WTC11 (cell line): ENCODE data around the gene NXN.

Experiments used
- NR2C2 ChIP-seq: sonication (generic); formaldehyde crosslinking; IDR thresholded peaks from 2 replicates; pipeline ENCODE4 v1.8.0; 2022; ENCODE audit warnings: mild to moderate bottlenecking, missing genetic modification reagents
- RELA ChIP-seq: sonication (generic); formaldehyde crosslinking; IDR thresholded peaks from 2 replicates; pipeline ENCODE4 v1.8.1; 2022; ENCODE audit warnings: missing genetic modification reagents, mild to moderate bottlenecking, borderline replicate concordance
- SP1 ChIP-seq: sonication (generic); formaldehyde crosslinking; conservative IDR thresholded peaks from 2 replicates; pipeline ENCODE4 v1.8.1; 2022; ENCODE audit warnings: missing genetic modification reagents
- ZNF232 ChIP-seq: sonication (generic); formaldehyde crosslinking; IDR thresholded peaks from 2 replicates; pipeline ENCODE4 v1.8.0; 2022; ENCODE audit warnings: mild to moderate bottlenecking, missing genetic modification reagents
- TF ChIP-seq, protein P1 (sequence below): fragments of 200-600 bp; IDR thresholded peaks from 2 replicates; pipeline ENCODE4 v1.8.0; 2022; ENCODE audit warnings: antibody characterized with exemption
- TF ChIP-seq, protein P2 (sequence below): fragments of 250-450 bp; sonication (Bioruptor Pico); conservative IDR thresholded peaks from 2 replicates; pipeline ENCODE4 v1.9.0; 2021; ENCODE audit warnings: mild to moderate bottlenecking
- TF ChIP-seq, protein P3 (sequence below): sonication (generic); formaldehyde crosslinking; IDR thresholded peaks from 2 replicates; pipeline ENCODE4 v1.8.0; 2022; ENCODE audit warnings: mild to moderate bottlenecking, missing genetic modification reagents
- TF ChIP-seq, protein P4 (sequence below): sonication (generic); formaldehyde crosslinking; IDR thresholded peaks from 2 replicates; pipeline ENCODE4 v1.8.1; 2022; ENCODE audit warnings: low read depth, mild to moderate bottlenecking, moderate library complexity, missing genetic modification reagents, borderline replicate concordance
- TF ChIP-seq, protein P5 (sequence below): sonication (generic); formaldehyde crosslinking; IDR thresholded peaks from 2 replicates; pipeline ENCODE4 v1.8.0; 2022; ENCODE audit warnings: mild to moderate bottlenecking, missing genetic modification reagents
- TF ChIP-seq, protein P6 (sequence below): sonication (generic); formaldehyde crosslinking; IDR thresholded peaks from 2 replicates; pipeline ENCODE4 v1.8.1; 2022; ENCODE audit warnings: missing genetic modification reagents, borderline replicate concordance

DNA sequence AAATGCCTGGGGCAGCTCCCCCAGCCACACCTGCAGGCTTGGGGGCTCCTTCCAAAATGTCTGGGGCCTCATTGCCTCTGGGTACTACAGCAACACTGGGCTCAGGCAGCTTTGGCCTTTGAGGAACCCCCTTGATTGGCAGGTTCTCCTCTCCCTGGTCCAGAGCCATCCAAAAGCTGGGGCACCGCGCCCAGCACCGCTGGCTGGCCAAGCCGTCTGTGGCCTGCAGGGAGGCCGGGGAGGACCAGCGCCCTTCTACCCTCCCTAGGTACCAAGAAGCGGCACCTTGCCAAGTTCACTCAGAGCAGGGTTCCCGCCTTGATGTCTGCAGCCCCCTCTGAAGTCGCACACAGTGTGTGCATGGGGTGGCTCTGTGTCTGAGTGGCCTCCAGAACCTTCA lies 47.5 kb upstream of the NXN start:
- TF ChIP-seq, protein P1, sequence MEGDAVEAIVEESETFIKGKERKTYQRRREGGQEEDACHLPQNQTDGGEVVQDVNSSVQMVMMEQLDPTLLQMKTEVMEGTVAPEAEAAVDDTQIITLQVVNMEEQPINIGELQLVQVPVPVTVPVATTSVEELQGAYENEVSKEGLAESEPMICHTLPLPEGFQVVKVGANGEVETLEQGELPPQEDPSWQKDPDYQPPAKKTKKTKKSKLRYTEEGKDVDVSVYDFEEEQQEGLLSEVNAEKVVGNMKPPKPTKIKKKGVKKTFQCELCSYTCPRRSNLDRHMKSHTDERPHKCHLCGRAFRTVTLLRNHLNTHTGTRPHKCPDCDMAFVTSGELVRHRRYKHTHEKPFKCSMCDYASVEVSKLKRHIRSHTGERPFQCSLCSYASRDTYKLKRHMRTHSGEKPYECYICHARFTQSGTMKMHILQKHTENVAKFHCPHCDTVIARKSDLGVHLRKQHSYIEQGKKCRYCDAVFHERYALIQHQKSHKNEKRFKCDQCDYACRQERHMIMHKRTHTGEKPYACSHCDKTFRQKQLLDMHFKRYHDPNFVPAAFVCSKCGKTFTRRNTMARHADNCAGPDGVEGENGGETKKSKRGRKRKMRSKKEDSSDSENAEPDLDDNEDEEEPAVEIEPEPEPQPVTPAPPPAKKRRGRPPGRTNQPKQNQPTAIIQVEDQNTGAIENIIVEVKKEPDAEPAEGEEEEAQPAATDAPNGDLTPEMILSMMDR: no peak
- TF ChIP-seq, protein P2, sequence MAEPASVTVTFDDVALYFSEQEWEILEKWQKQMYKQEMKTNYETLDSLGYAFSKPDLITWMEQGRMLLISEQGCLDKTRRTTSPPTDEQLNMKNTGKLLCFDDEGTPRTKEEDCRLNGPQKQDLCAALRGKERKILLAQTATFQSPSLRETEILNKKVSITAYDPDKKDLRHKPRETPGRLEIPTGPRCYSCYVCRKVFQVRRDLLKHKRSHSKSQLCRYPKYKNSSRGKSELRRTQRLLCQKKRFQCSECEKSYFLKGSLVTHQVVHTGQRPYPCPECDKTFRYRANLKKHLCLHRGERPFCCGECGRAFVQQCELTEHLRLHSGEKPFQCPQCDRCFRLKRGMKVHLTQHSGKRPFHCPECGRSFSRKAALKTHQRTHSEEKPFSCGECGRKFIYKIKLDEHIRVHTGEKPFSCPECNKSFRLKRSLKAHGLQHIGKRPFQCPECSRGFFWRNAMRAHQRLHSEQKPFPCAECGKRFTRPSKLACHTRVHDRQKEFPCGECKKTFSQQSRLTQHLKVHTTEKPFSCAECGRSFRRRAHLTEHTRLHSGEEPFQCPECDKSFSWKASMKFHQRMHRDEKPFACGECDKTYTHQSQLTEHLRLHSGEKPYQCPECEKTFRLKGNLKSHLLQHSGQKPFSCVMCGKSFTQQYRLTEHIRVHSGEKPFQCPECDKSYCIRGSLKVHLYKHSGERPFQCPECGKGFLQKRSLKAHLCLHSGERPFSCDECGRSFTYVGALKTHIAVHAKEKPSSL: no peak
- TF ChIP-seq, protein P3, sequence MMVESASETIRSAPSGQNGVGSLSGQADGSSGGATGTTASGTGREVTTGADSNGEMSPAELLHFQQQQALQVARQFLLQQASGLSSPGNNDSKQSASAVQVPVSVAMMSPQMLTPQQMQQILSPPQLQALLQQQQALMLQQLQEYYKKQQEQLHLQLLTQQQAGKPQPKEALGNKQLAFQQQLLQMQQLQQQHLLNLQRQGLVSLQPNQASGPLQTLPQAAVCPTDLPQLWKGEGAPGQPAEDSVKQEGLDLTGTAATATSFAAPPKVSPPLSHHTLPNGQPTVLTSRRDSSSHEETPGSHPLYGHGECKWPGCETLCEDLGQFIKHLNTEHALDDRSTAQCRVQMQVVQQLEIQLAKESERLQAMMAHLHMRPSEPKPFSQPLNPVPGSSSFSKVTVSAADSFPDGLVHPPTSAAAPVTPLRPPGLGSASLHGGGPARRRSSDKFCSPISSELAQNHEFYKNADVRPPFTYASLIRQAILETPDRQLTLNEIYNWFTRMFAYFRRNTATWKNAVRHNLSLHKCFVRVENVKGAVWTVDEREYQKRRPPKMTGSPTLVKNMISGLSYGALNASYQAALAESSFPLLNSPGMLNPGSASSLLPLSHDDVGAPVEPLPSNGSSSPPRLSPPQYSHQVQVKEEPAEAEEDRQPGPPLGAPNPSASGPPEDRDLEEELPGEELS (CRISPR knock-in tag): no peak
- TF ChIP-seq, protein P4, sequence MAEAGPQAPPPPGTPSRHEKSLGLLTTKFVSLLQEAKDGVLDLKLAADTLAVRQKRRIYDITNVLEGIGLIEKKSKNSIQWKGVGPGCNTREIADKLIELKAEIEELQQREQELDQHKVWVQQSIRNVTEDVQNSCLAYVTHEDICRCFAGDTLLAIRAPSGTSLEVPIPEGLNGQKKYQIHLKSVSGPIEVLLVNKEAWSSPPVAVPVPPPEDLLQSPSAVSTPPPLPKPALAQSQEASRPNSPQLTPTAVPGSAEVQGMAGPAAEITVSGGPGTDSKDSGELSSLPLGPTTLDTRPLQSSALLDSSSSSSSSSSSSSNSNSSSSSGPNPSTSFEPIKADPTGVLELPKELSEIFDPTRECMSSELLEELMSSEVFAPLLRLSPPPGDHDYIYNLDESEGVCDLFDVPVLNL (CRISPR knock-in tag): no peak
- TF ChIP-seq, protein P5, sequence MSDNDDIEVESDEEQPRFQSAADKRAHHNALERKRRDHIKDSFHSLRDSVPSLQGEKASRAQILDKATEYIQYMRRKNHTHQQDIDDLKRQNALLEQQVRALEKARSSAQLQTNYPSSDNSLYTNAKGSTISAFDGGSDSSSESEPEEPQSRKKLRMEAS: no peak
- no peak for TF ChIP-seq NR2C2 (CRISPR knock-in tag)
- TF ChIP-seq, protein P6, sequence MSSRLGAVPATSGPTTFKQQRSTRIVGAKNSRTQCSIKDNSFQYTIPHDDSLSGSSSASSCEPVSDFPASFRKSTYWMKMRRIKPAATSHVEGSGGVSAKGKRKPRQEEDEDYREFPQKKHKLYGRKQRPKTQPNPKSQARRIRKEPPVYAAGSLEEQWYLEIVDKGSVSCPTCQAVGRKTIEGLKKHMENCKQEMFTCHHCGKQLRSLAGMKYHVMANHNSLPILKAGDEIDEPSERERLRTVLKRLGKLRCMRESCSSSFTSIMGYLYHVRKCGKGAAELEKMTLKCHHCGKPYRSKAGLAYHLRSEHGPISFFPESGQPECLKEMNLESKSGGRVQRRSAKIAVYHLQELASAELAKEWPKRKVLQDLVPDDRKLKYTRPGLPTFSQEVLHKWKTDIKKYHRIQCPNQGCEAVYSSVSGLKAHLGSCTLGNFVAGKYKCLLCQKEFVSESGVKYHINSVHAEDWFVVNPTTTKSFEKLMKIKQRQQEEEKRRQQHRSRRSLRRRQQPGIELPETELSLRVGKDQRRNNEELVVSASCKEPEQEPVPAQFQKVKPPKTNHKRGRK (CRISPR knock-in tag): no peak
- TF ChIP-seq ZNF232 (CRISPR knock-in tag): no peak
- TF ChIP-seq RELA: no peak
- no peak for TF ChIP-seq SP1 (CRISPR knock-in tag)
